H1 (cell line): ENCODE measurements around the gene CDH19. TPM values are rescaled to one million over a fixed set of nuclear protein-coding genes. Genes with fewer than 3 reads are reported as not detected.

Source experiments
- CTCF ChIA-PET: fragments of 300-600 bp; sonication (Branson Sonifier 250); formaldehyde crosslinking; loops from one replicate; lab custom pipeline; 2021; ENCODE audit not compliant: partially characterized antibody; lab: Charles Lee
- POLR2A ChIA-PET: fragments of 300-600 bp; sonication (Branson Sonifier 250); formaldehyde crosslinking; loops from one replicate; lab custom pipeline; 2021; ENCODE audit warnings: inconsistent platforms; ENCODE audit not compliant: partially characterized antibody; lab: Charles Lee
- DNase-seq, 2 experiments: peaks; one replicate each; pipeline versions ENCODE4 v3.0.0 to v3.0.0-alpha.2; 2010 to 2022; ENCODE audit warnings: low spot score in 2 of 2, low read depth in 1 of 2, mixed read lengths in 1 of 2
- FAIRE-seq: peaks from 2 replicates; lab custom pipeline; 2011; peaks lifted over from hg19 to GRCh38; lab: Jason Lieb, UNC
- H2AFZ ChIP-seq: 2 replicates; pipeline ENCODE4 v1.8.1; 2012; ENCODE audit warnings: low read length, inconsistent platforms
- H2AK5ac ChIP-seq: 2 replicates; pipeline ENCODE4 v1.6.1; 2013; ENCODE audit warnings: low read depth, low read length
- H2BK120ac ChIP-seq: replicated peaks from 2 replicates; pipeline ENCODE3; 2013; ENCODE audit warnings: low read depth, low read length, inconsistent platforms
- H2BK12ac ChIP-seq: 2 replicates; pipeline ENCODE4 v1.6.1; 2013; ENCODE audit warnings: low read depth, low read length
- H2BK15ac ChIP-seq: 2 replicates; pipeline ENCODE4 v1.6.1; 2013; ENCODE audit warnings: low read length
- H2BK20ac ChIP-seq: 2 replicates; pipeline ENCODE4 v1.6.1; 2013; ENCODE audit warnings: low read length
- H2BK5ac ChIP-seq: 2 replicates; pipeline ENCODE4 v1.6.1; 2013; ENCODE audit warnings: low read depth, low read length
- H3K14ac ChIP-seq: 2 replicates; pipeline ENCODE4 v1.6.1; 2013; ENCODE audit warnings: inconsistent platforms; ENCODE audit not compliant: insufficient read length
- H3K18ac ChIP-seq: 2 replicates; pipeline ENCODE4 v1.6.1; 2013; ENCODE audit warnings: low read length; ENCODE audit errors: extremely low read depth
- H3K23ac ChIP-seq: 2 replicates; pipeline ENCODE4 v1.6.1; 2013; ENCODE audit warnings: inconsistent platforms; ENCODE audit not compliant: insufficient read length
- H3K23me2 ChIP-seq: 2 replicates; pipeline ENCODE4 v1.6.1; 2013; ENCODE audit warnings: low read depth, low read length
- H3K27ac ChIP-seq: 2 replicates; pipeline ENCODE4 v1.6.1; 2011; ENCODE audit warnings: low read depth, low read length, inconsistent platforms
- H3K27me3 ChIP-seq, 4 experiments: replicated peaks in 1 of 4; 1 replicate in 1 of 4; 2 replicates in 3 of 4; pipeline versions ENCODE4 v1.6.1 to v1.8.1; 2011 to 2013; ENCODE audit warnings: low read length in 3 of 4, mild to moderate bottlenecking in 3 of 4, inconsistent platforms in 2 of 4, mixed read lengths in 2 of 4, moderate library complexity in 1 of 4; ENCODE audit not compliant: control insufficient read depth in 3 of 4, insufficient read depth in 3 of 4; ENCODE audit errors: extremely low read depth in 1 of 4
- H3K36me3 ChIP-seq, 4 experiments: 2 replicates each; pipeline versions ENCODE4 v1.6.1 to v1.8.1; 2011 to 2013; ENCODE audit warnings: mild to moderate bottlenecking in 4 of 4, low read length in 3 of 4, moderate library complexity in 2 of 4, control low read depth in 1 of 4, inconsistent platforms in 1 of 4; ENCODE audit not compliant: insufficient read depth in 4 of 4, control insufficient read depth in 2 of 4
- H3K4ac ChIP-seq: replicated peaks from 2 replicates; pipeline ENCODE3; 2013; ENCODE audit warnings: low read length, low read depth, mixed read lengths, inconsistent platforms; ENCODE audit not compliant: insufficient read length
- H3K4me1 ChIP-seq, 4 experiments: replicated peaks in 1 of 4; 1 replicate in 1 of 4; 2 replicates in 3 of 4; pipeline versions ENCODE4 v1.6.1 to v1.8.1; 2011 to 2013; ENCODE audit warnings: low read length in 3 of 4, inconsistent platforms in 2 of 4, mixed read lengths in 1 of 4; ENCODE audit not compliant: insufficient read depth in 4 of 4, control insufficient read depth in 3 of 4
- H3K4me2 ChIP-seq, 2 experiments: 2 replicates each; pipeline versions ENCODE4 v1.6.1 to v1.8.1; 2011 to 2013; ENCODE audit warnings: low read depth in 2 of 2, low read length in 2 of 2, control low read depth in 1 of 2, inconsistent platforms in 1 of 2, mild to moderate bottlenecking in 1 of 2; ENCODE audit not compliant: insufficient read depth in 1 of 2
- H3K4me3 ChIP-seq, 4 experiments: fragments of 200-600, 300-600 bp in 1 of 4; sonication (generic), shearing (Covaris generic), sonication (Bioruptor Twin) in 1 of 4; 2 replicates each; pipeline versions ENCODE4 v1.5.1 to v1.8.1; 2011 to 2016; ENCODE audit warnings: low read length in 4 of 4, low read depth in 3 of 4, control low read depth in 2 of 4, inconsistent platforms in 2 of 4, mild to moderate bottlenecking in 2 of 4, mixed read lengths in 1 of 4, moderate library complexity in 1 of 4; ENCODE audit not compliant: insufficient read depth in 2 of 4; ENCODE audit errors: extremely low read depth in 1 of 4
- H3K56ac ChIP-seq: replicated peaks from 2 replicates; pipeline ENCODE3; 2013; ENCODE audit warnings: low read depth, mild to moderate bottlenecking, mixed read lengths, low read length, inconsistent platforms; ENCODE audit not compliant: insufficient read length
- H3K79me1 ChIP-seq: 2 replicates; pipeline ENCODE4 v1.6.1; 2013; ENCODE audit warnings: low read depth, low read length, control low read depth
- H3K79me2 ChIP-seq, 2 experiments: 2 replicates each; pipeline versions ENCODE4 v1.6.1 to v1.8.1; 2012 to 2013; ENCODE audit warnings: low read length in 2 of 2, mild to moderate bottlenecking in 2 of 2, inconsistent platforms in 1 of 2; ENCODE audit not compliant: insufficient read depth in 2 of 2, control insufficient read depth in 1 of 2
- H3K9ac ChIP-seq, 4 experiments: replicated peaks in 1 of 4; 1 replicate in 1 of 4; 2 replicates in 3 of 4; pipeline versions ENCODE4 v1.6.1 to v1.8.1; 2011 to 2013; ENCODE audit warnings: low read depth in 3 of 4, low read length in 3 of 4, control low read depth in 2 of 4, mild to moderate bottlenecking in 2 of 4, moderate library complexity in 2 of 4, inconsistent platforms in 1 of 4; ENCODE audit errors: extremely low read depth in 1 of 4
- H3K9me3 ChIP-seq, 2 experiments: 2 replicates each; pipeline versions ENCODE4 v1.6.1 to v1.8.1; 2012 to 2013; ENCODE audit warnings: mild to moderate bottlenecking in 2 of 2, moderate library complexity in 2 of 2, control low read depth in 1 of 2, inconsistent platforms in 1 of 2, low read depth in 1 of 2, low read length in 1 of 2, mixed read lengths in 1 of 2; ENCODE audit not compliant: insufficient read depth in 2 of 2
- H4K20me1 ChIP-seq, 2 experiments: replicated peaks in 1 of 2; 2 replicates each; pipeline versions ENCODE3 to v1.8.1; 2011 to 2013; ENCODE audit warnings: inconsistent platforms in 2 of 2, low read length in 2 of 2, mild to moderate bottlenecking in 1 of 2; ENCODE audit not compliant: insufficient read depth in 2 of 2, control insufficient read depth in 1 of 2
- H4K5ac ChIP-seq: 2 replicates; pipeline ENCODE4 v1.6.1; 2013; ENCODE audit warnings: low read length, low read depth, mixed read lengths, inconsistent platforms; ENCODE audit not compliant: insufficient read length
- H4K8ac ChIP-seq: 2 replicates; pipeline ENCODE4 v1.8.0; 2013; ENCODE audit warnings: mild to moderate bottlenecking, moderate library complexity, low read length, inconsistent platforms; ENCODE audit not compliant: insufficient read depth; ENCODE audit errors: extremely low read depth
- H4K91ac ChIP-seq: replicated peaks from 2 replicates; pipeline ENCODE3; 2013; ENCODE audit warnings: low read length, mixed read lengths, inconsistent platforms; ENCODE audit not compliant: insufficient read length
- GTF2F1 ChIP-seq: IDR thresholded peaks from 2 replicates; pipeline ENCODE4 v1.6.1; 2012; ENCODE audit warnings: low read depth, low read length, improper control_type of control experiment, borderline replicate concordance
- HDAC2 ChIP-seq, 2 experiments: fragments of 300-600 bp in 1 of 2; sonication (generic) in 1 of 2; IDR thresholded peaks; 2 replicates each; pipeline ENCODE4 v1.6.1; 2011 to 2012; ENCODE audit warnings: low read depth in 2 of 2, low read length in 2 of 2, mild to moderate bottlenecking in 2 of 2, moderate library complexity in 2 of 2, borderline replicate concordance in 1 of 2, inconsistent platforms in 1 of 2
- SRF ChIP-seq: IDR thresholded peaks from 2 replicates; pipeline ENCODE4 v1.6.1; 2011; ENCODE audit warnings: mild to moderate bottlenecking, low read depth, low read length, moderate library complexity
- ZNF274 ChIP-seq: IDR thresholded peaks from 2 replicates; pipeline ENCODE4 v1.7.0; 2012; ENCODE audit warnings: low read length, borderline replicate concordance; ENCODE audit errors: extremely low read depth
- WGBS, 2 experiments: shearing (Covaris generic) in 1 of 2; methylation state at CpG; one replicate each; pipeline versions ENCODE4 v1.1.6 to v1.1.7; 2013 to 2015; ENCODE audit warnings: low lambda C conversion rate in 2 of 2, mixed read lengths in 2 of 2, inconsistent platforms in 1 of 2, low coverage in 1 of 2, missing lambda C conversion rate in 1 of 2; ENCODE audit not compliant: insufficient replicate concordance in 2 of 2, insufficient coverage in 1 of 2, insufficient read length in 1 of 2; ENCODE audit errors: extremely low coverage in 1 of 2, missing lambda C conversion rate in 1 of 2; 5-methylcytosine and 5-hydroxymethylcytosine counted together
- polyA plus RNA-seq, 7 experiments: library from polyadenylated mRNA; depleted of rRNA in 3 of 7; stranded (reverse) in 5 of 7; unstranded in 2 of 7; fragments of >200 nt in 5 of 7; fragments of 200-250 nt in 2 of 7; gene quantifications; 1 replicate in 5 of 7; 2 replicates in 1 of 7; 4 replicates in 1 of 7; pipeline versions ENCODE4 v1.2.1 to v1.2.3, GENCODE V29; 2011 to 2013; ENCODE audit warnings: missing spikeins in 2 of 7, mixed read lengths in 2 of 7
- total RNA-seq: library from RNA; stranded (reverse); fragmentation: NEBNext Ultra II Directional; extraction: Animal tissue kit (Norgen Biotek cat#: 25700); gene quantifications from 2 replicates; pipeline ENCODE4 v1.2.1, GENCODE V29; 2021

CDH19 gene
- total and polyA plus RNA-seq, 2 of the 8 experiments (the other 6 are each of a cell fraction or from before 2014, with no cell fraction given): not detected

- no peaks in the 10 kb centered on the region for H4K20me1 ChIP-seq
- H3K27ac ChIP-seq: no peak overlapping the region
- POLR2A ChIA-PET: interaction anchor here (1.1 kb wide), 1 partner anchor 8 kb away, joined by 6 read pairs; no protein-coding TSS in a partner anchor
- H3K4me3 ChIP-seq: no peak overlapping the region
- H2AFZ ChIP-seq: no peak overlapping the region
- no peaks in the 10 kb centered on the region for H3K27me3 ChIP-seq
- no peak overlapping the region for H3K56ac ChIP-seq
- H3K23ac ChIP-seq: no peak overlapping the region
- no peaks in the 10 kb centered on the region for H3K4me1 ChIP-seq
- H3K14ac ChIP-seq: no peak overlapping the region
- no peak overlapping the region for H2BK12ac ChIP-seq
- H3K9me3 ChIP-seq: no peaks in the 10 kb centered on the region
- no peaks in the 10 kb centered on the region for H3K23me2 ChIP-seq
- TF ChIP-seq HDAC2 (IDR thresholded peaks at IDR 0.05; ENCODE audit: borderline replicate concordance in 1 of 2, low read depth in 2 of 2, low read length in 2 of 2) (no peak), ZNF274 (no peak), GTF2F1 (no peak), SRF (no peak)
- TF ChIP-seq, all 59 proteins: peak for 0
- no peak overlapping the region for H2BK15ac ChIP-seq
- WGBS, 2 experiments: 92% methylated on average over 1 of the region's 1 CpG; no CpG with 5 or more reads in 1 of the 2 experiments
- no peak overlapping the region for H3K4me2 ChIP-seq
- H2BK20ac ChIP-seq: no peak overlapping the region
- H3K4ac ChIP-seq: no peak overlapping the region
- H4K91ac ChIP-seq: no peak overlapping the region
- H4K8ac ChIP-seq: no peak overlapping the region
- CTCF ChIA-PET: no interaction called here
- no peak overlapping the region for H2BK5ac ChIP-seq
- H3K18ac ChIP-seq: no peak overlapping the region
- FAIRE-seq (no peak), DNase-seq (no peak)
- no peak overlapping the region for H3K9ac ChIP-seq
- no peaks in the 10 kb centered on the region for H3K36me3 ChIP-seq
- no peak overlapping the region for H2BK120ac ChIP-seq
- no peaks in the 10 kb centered on the region for H3K79me2 ChIP-seq
- no peaks in the 10 kb centered on the region for H3K79me1 ChIP-seq
- H2AK5ac ChIP-seq: no peak overlapping the region
- H4K5ac ChIP-seq: no peak overlapping the region
Observed at GRCh38 chr18:66623821-66624220, 19.9 kb upstream of the CDH19 start.
